GM19035 (cell line): Measurements from ENCODE around the gene CNIH2.

Experiments used
- ATAC-seq: cut with Tn5 transposase; IDR thresholded peaks from one replicate; pipeline ENCODE4 v1.9.1; 2021; ENCODE audit not compliant: unreplicated experiment

Gene CNIH2

DNA sequence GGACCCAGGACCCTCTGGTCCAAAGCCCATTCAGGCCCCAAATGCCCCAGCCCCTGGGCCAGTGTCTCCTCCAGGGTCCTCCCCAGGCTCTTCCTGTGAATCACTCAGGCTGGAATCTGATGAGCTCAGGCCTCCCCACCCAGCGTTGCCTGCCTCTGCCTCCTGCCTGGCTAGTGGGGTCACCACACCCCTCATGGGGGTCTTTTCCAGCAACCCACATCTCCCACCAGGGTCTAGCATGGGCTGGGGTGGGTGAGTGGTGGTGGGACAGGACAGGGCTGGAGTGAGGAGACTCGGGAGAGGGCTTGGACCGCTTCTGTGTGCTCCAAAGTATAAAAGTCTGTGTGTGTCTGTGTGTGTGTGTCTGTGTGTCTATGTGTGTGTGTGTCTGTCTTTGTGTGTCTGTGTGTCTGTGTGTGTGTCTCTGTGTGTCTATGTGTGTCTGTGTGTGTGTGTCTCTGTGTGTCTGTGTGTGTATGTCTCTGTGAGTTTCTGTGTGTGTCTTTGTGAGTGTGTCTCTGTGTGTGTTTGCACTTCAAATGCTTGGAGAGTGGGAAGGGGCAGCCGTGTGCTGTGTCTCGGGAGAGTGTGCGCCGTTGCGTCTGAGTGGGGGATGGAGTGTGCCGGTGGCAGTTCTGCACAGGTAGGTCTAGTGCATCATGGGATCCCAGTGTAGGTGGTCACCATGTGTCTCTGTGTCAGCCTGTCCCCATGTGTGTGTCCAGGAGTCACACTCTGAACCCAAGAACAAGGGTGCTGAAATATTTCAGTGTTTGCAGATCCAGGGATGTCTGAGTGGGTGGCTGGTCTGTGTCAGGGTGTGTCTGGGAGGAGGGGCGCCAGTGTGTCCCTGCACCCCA lies 49.4 kb downstream of the CNIH2 start:
- no peak for ATAC-seq

DNA sequence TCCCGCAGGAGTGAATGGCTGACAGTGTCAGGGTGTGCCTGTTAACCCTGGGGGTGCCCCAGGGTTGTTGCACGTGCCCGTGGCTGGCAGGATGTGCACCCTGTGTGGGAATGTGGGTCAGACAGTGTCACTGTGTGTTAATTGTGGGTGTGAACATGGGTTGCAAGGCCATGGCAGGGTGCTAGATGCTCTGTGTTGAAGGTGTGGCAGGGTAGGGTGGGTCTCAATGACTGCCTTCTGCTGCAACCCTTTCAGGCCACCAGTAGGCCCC lies 50.0 kb downstream of the CNIH2 start:
- no peak for ATAC-seq

DNA sequence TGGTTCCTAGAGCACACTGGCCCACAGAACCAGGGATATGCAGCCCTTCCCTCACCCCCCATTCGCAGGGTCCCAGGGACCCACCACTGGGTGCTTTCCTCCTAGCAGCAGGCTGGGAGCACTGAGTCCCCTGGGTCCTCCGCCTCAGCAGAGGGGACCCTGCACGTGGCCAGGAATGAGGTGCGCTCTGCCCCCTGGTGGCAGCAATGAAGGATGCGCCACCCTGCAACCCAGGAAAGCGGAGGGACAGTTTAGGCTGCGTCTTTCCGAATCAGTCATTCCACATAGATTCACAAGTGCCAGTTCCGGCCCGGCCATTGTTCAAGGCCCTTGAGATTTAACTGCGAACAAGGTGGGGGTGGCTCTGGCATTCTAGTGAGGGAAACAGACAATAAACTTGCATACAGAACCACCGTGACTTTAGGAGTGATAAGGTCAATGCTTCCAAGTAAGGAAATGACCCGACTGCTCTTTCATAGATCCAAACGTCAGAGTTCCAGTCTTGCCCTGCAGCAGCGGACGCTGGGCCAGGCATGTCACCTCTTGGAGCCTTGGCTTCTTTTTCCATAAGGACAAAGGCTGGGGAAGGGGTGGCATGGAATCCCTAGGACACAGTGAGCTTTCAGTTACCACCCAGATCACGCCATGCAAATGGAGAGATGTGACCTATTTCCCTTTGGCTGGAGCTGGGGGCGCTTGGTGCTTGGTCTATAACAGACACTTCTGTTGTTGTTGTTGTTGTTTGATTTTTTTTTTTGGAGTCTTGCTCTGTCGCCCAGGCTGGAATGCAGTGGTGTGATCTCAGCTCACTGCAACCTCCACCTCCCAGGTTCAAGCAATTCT lies 50.5 kb downstream of the CNIH2 start:
- ATAC-seq: no peak

DNA sequence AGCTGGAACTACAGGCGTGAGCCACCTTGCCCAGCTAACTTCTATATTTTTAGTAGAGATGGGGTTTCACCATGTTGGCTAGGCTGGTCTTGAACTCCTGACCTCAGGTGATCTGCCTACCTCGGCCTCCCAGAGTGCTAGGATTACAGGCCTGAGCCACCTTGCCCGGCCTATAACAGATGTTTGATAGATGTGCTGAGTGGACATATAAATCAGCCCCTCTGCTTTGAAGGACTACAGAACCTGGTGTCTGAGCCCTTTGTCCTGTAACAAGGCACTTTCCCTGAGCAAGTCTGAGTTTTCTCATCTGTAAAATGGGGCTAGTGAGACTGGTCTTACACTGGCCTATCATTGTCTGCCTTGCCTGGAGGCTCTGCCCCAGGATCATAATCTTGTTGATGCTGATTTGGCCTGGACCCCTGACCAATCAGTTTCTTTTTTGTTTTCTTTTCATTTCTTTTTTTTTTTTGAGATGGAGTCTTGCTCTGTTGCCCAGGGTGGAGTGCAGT lies 51.2 kb downstream of the CNIH2 start:
- ATAC-seq: no peak

DNA sequence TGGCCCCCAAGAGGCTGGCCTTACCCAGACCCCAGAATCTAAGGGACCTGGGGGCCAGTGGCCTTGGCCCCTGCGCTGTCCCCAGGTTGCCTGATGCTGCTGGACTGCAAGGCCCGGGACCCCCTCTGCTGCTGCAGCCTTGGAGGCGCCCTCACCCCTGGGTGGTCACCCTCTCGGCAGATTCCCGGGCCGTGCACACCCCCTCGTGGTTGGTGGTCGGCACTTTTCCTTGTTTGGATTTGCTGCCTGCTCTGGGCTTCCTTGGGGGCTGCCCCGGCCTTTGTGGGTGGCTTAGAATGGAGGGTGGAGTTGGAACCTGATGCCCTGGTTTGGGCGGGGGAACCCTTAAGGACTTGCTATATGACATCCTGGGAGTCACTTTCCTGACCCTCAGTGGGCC lies 53.0 kb downstream of the CNIH2 start:
- ATAC-seq: no peak

DNA sequence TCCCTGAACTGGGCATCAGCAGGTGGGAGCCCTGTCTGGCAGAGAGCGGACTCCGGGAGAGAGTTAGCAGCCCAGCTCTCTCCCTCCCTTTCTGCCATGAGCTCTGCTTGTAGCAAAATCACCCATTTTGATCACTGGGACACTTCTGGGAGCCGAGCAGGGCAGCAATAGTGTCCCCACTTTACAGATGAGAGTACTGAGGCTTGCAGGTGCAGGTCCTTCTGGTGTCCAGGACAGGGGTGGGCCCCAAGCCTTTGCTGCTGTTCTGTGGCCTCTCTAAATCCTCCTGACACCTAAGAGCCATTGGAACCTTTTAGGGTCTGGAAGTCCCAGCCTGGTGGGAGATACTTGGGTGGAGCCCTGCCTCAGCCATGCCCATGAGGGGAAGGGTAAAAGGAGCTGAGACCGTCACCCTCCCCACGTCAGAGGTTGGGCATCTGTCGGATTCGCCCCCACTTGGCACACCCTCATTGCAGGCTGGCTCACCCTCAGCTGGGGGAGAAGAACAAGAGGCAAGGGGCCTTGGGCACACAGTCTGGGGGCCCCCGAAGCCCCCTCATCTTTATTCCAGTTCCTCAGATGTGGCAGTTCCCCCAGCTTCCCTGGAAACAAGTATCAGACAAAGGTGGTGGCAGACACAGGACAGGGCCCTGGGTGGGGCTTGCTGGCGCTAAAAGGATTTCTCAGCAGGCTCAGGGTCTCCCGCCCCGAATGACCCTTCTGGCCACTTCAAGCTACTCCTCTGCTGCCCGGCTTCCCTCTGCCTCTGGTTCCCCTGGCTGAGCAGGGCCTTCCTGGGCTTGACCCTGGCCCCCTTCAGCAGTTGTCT lies 53.8 kb downstream of the CNIH2 start:
- no peak for ATAC-seq

DNA sequence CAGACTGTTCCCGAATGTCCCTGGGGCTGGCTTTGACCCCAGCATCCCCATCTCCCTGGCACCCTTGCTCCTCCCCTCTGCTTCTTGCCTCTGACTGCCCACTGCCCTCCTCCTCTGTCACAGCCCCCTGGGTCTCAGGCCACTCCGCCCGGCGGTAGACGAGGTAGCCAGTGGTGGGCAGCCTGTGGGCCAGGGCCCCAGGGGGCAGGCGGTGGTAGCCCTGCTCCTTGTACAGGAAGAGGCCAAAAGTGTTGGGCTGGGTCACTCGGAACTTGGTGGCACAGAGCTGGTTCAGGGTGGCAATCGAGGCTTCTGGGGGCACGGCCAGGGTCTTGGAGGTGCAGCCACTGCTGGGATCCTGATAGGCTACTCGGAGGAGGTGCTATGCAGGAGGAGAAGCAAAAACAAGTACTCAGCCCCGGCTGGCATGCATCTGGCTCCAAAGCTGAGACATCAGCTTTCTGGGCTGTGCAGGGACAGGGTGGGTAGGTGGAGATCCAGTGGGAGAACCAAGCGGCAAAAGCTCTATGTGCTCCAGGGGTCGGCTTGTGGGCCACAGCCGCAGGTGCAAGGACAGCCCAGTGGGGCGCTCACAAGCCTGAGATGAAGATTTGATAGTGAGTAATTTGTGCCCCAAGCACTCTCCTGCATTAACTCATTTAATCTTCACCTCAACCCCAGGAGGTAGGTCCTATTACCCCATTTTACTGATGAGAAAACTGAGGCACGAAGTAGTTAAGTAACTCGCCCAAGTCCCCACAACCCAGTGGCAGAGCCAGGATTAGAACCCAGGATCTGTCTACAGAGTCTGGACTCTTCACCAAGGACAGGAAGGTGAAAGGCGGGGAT lies 54.6 kb downstream of the CNIH2 start:
- ATAC-seq: no peak

DNA sequence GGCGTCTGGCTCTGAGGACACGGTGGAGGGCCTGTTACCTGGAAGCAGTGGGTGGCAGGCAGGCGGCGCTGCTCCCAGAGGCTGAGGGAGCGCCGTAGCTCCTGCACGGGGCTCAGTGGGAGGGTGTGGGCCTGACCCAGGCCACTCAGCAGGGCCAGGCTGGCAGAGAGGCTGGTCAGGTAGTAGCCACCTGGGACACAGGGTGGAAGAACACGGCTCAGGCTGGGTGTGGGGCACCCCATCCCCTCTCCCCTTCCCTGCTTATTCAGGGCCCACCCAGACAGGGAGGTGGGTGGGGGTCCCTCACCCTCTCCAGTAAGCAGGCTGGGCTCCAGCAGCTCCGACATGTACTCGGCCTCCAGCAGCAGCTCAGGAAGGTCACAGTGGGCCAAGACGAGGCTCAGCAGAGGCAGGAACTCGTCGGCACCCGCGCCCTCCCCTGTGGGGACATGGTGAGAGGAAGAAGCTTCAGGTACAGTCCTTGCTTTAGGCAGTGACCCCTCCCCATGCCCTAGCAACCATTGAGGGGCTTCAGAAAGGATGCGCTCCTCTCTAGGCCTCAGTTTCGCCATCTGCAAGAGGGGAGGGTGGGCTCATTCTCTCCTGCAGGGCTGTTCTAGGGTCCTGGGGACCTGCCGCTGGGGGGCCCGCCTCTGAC lies 55.4 kb downstream of the CNIH2 start:
- ATAC-seq: no peak
